MCF 10A (cell line): ENCODE results near the gene PAK1. TPM values are rescaled to one million over a fixed set of nuclear protein-coding genes. Genes with fewer than 3 reads are reported as not detected.

ENCODE experiments used
- BruUV-seq: library from RNA; stranded (reverse); fragments of 400-500 nt; replicated peaks from 2 replicates; lab custom pipeline; 2021; lab: Mats Ljungman, UMichigan
- CTCF ChIA-PET: fragments of 300-600 bp; sonication (Branson Sonifier 250); formaldehyde crosslinking; extraction: SDS; loops from one replicate; lab custom pipeline; 2021; ENCODE audit warnings: antibody characterized with exemption, inconsistent platforms; lab: Yijun Ruan, JAX
- POLR2A ChIA-PET: fragments of 300-600, 350-650 bp; sonication (Branson Sonifier 250); formaldehyde crosslinking; extraction: SDS; loops from one replicate; lab custom pipeline; 2020; ENCODE audit warnings: antibody characterized with exemption, inconsistent platforms; lab: Yijun Ruan, JAX
- DNase-seq: peaks from one replicate; pipeline ENCODE4 v3.0.0-alpha.2; 2018; ENCODE audit not compliant: unreplicated experiment
- H3K27ac Mint-ChIP-seq: one replicate; pipeline ENCODE4 v1.8.0; 2022; ENCODE audit warnings: mild to moderate bottlenecking, low read depth, mixed read lengths; ENCODE audit not compliant: unreplicated experiment
- H3K27me3 Mint-ChIP-seq: one replicate; pipeline ENCODE4 v1.8.0; 2022; ENCODE audit warnings: mixed read lengths; ENCODE audit not compliant: insufficient read depth, unreplicated experiment
- H3K36me3 Mint-ChIP-seq: one replicate; pipeline ENCODE4 v1.8.0; 2022; ENCODE audit warnings: mild to moderate bottlenecking, moderate library complexity, mixed read lengths; ENCODE audit not compliant: insufficient read depth, unreplicated experiment
- H3K4me1 Mint-ChIP-seq: one replicate; pipeline ENCODE4 v1.8.0; 2022; ENCODE audit warnings: mixed read lengths; ENCODE audit not compliant: insufficient read depth, unreplicated experiment
- H3K4me3 Mint-ChIP-seq: one replicate; pipeline ENCODE4 v1.8.0; 2022; ENCODE audit warnings: mild to moderate bottlenecking, moderate library complexity, mixed read lengths; ENCODE audit not compliant: unreplicated experiment
- H3K9me3 Mint-ChIP-seq: one replicate; pipeline ENCODE4 v1.8.0; 2022; ENCODE audit warnings: mixed read lengths; ENCODE audit not compliant: unreplicated experiment
- intact Hi-C: fragments of 100-400 bp; cut with micrococcal nuclease; formaldehyde crosslinking; loops from 2 replicates; pipeline ENCODE4 v1.14.1; 2022
- total RNA-seq: library from RNA; stranded (reverse); gene quantifications from 2 replicates; pipeline ENCODE4 v1.2.3, GENCODE V29; 2022
- TF ChIP-seq, protein P1 (sequence below): fragments of 200-600 bp; IDR thresholded peaks from one replicate; pipeline ENCODE4 v1.8.0; 2022; ENCODE audit warnings: antibody characterized with exemption, mild to moderate bottlenecking; ENCODE audit not compliant: unreplicated experiment

PAK1 gene
- total RNA-seq, 1 experiment from 2014 or later: 24.0 TPM

DNA sequence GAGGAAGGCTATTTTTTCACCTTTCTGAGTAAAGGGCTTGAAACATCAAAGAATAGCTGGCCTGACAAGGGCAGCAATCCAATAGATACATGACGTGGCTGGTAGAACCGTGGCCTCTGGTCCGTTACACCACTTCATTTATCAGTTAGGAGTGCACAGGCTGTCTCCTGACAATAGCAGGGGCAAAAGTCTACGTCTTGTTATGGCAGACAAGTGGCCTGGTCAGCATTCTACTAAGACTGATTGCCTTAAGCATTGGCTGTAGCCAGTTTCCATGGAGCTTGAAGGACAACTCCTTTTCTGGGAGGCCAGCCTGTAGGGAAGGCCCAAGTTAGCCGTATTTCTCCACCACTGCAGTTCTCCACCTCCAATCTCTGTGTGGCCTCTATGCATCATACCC lies 163.2 kb downstream of the PAK1 start:
- Mint-ChIP-seq H3K27me3 (no peaks in the 10 kb centered on the region), H3K36me3 (no peaks in the 10 kb centered on the region), H3K27ac (no peak overlapping the region), H3K9me3 (no peaks in the 10 kb centered on the region), H3K4me3 (no peak overlapping the region), H3K4me1 (no peaks in the 10 kb centered on the region)
- intact Hi-C loops: no loop called here
- BruUV-seq: no TSS peak
- POLR2A ChIA-PET: no interaction called here
- TF ChIP-seq, protein P1, sequence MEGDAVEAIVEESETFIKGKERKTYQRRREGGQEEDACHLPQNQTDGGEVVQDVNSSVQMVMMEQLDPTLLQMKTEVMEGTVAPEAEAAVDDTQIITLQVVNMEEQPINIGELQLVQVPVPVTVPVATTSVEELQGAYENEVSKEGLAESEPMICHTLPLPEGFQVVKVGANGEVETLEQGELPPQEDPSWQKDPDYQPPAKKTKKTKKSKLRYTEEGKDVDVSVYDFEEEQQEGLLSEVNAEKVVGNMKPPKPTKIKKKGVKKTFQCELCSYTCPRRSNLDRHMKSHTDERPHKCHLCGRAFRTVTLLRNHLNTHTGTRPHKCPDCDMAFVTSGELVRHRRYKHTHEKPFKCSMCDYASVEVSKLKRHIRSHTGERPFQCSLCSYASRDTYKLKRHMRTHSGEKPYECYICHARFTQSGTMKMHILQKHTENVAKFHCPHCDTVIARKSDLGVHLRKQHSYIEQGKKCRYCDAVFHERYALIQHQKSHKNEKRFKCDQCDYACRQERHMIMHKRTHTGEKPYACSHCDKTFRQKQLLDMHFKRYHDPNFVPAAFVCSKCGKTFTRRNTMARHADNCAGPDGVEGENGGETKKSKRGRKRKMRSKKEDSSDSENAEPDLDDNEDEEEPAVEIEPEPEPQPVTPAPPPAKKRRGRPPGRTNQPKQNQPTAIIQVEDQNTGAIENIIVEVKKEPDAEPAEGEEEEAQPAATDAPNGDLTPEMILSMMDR: no peak
- CTCF ChIA-PET: interaction anchor here (1.1 kb wide), 1 partner anchor 237 kb away, joined by 3 read pairs; no protein-coding TSS in a partner anchor
- no peak for DNase-seq

DNA sequence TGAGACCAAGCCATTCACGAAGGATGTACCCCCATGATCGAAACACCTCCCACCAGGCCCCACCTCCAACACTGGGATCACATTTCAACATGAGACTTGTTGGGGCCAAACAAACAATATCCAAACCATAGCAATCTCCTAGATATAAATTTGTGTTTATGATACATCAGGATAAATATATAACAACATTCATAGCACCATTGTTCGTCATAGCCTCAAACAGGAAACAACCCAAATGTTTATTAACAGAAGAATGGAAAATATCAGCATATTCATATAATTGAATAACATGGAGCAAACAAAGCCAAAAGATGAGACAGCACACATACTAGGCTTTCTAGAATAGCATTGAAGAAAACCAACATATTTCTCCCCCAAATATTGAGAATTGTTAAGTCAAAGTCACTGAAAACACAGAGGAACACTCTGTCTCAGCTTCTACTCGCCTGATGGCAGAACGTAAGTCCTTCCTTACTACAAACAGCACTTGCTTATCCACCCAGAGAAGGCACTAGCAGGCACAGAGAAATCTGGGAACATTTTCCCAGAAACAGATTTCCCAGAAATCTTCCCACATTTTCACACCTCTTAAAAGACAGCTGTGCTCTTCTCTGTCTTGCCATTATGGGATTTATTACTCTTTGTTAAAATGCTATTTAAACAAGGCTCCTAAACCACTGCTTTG lies 164.4 kb downstream of the PAK1 start:
- Mint-ChIP-seq H3K36me3 (no peaks in the 10 kb centered on the region), H3K27ac (no peak overlapping the region), H3K4me1 (no peaks in the 10 kb centered on the region), H3K9me3 (no peaks in the 10 kb centered on the region), H3K4me3 (no peak overlapping the region), H3K27me3 (no peaks in the 10 kb centered on the region)
- POLR2A ChIA-PET: no interaction called here
- no TSS peak for BruUV-seq
- DNase-seq: no peak
- TF ChIP-seq, protein P1: no peak
- CTCF ChIA-PET: no interaction called here
- intact Hi-C loops: no loop called here

DNA sequence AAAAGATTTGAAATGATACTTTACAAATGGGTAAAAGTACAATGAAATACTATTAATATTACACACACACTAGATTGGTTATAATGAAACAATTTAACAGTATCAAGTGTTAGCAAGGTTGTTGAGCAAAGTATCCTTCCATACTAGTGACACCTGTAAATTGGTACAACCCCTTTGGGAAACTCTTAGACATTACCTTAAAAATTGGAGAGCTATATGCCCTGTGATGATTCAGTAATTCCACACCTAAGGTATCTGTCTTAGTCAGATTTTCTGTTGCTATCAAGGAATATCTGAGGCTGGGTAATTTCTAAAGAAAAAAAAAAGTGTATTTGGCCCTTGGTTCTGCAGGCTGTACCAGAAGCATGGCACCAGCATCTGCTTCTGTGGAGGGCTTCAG lies 165.1 kb downstream of the PAK1 start:
- no peaks in the 10 kb centered on the region for H3K27me3 Mint-ChIP-seq
- H3K9me3 Mint-ChIP-seq: no peaks in the 10 kb centered on the region
- no TSS peak for BruUV-seq
- CTCF ChIA-PET: interaction anchor here (0.7 kb wide), 2 partner anchors 121 to 218 kb away, joined by 3 to 5 read pairs; no protein-coding TSS in a partner anchor
- no peaks in the 10 kb centered on the region for H3K4me1 Mint-ChIP-seq
- TF ChIP-seq, protein P1: no peak
- POLR2A ChIA-PET: interaction anchor here (0.7 kb wide), 2 partner anchors 24 to 67 kb away, joined by 4 read pairs; no protein-coding TSS in a partner anchor
- no peak for DNase-seq
- intact Hi-C loops: no loop called here
- H3K4me3 Mint-ChIP-seq: no peak overlapping the region
- H3K27ac Mint-ChIP-seq: no peak overlapping the region
- H3K36me3 Mint-ChIP-seq: no peaks in the 10 kb centered on the region

DNA sequence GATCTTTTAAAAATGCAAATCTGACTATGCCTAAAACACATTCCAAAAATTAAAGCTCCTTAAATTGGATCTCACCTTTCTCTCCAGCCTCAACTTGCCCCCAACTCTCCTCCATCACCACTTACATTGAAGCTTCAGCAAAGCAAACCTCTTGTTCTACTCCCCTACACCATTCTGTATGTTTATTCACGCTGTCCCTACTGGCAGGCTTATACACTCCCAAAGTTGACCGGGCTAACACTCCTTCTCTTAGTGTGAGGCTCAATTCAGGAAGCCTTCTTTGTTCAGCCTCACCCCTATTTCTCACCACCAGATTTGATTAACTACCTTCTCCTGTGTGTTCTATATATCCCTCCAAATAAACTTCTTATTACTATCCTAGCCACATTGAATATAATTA lies 170.6 kb downstream of the PAK1 start:
- intact Hi-C loops: no loop called here
- Mint-ChIP-seq H3K4me1 (peaks cover 16% of the 10 kb centered on the region), H3K27me3 (no peaks in the 10 kb centered on the region), H3K36me3 (peaks cover under 1% of the 10 kb centered on the region), H3K27ac (no peak overlapping the region), H3K9me3 (no peaks in the 10 kb centered on the region), H3K4me3 (no peak overlapping the region)
- TF ChIP-seq, protein P1: no peak
- no TSS peak for BruUV-seq
- ChIA-PET CTCF (interaction anchor here (1.5 kb wide), 1 partner anchor 111 kb away, joined by 4 read pairs; no protein-coding TSS in a partner anchor), POLR2A (no interaction called here)
- DNase-seq: no peak
